Stimulated activated CD4-positive, alpha-beta T cell treated with anti-CD3 and anti-CD28 coated beads, TNF-alpha, amount 100 ng/mL, for 24 hours (primary cell): ENCODE results near the gene XRCC3.
A peak's percentile ranks its signal among the peaks of the same experiment; 100 is the strongest.

Source experiments
- DNase-seq, 3 experiments: peaks; one replicate each; pipeline ENCODE4 v3.0.0-alpha.2; 2020; ENCODE audit warnings: low read depth in 3 of 3

The XRCC3 gene

DNA sequence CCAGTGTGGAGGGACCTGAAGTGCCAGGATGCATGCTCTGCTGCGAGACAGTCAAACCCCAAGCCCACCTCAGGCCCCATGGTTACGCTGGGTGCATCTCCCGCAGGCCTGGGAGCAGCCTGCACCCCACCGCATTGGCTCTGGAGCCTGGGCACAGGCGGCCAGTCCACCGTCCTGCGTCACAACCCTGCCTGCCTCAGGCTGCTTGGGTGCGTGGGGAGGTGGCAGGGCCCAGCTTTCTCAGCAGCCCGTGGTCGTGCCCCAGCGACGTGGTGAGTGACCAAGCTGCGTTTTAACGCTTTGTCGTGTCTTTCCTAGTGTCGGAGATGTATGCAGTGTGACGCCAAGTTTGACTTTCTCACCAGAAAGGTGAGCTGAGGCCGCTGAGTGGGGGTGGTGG, 11.2 kb upstream of the XRCC3 start:
- DNase-seq = no peak

GRCh38 chr14:103725739-103726395, 10.6 kb upstream of the XRCC3 start:
- no peak for DNase-seq

DNA sequence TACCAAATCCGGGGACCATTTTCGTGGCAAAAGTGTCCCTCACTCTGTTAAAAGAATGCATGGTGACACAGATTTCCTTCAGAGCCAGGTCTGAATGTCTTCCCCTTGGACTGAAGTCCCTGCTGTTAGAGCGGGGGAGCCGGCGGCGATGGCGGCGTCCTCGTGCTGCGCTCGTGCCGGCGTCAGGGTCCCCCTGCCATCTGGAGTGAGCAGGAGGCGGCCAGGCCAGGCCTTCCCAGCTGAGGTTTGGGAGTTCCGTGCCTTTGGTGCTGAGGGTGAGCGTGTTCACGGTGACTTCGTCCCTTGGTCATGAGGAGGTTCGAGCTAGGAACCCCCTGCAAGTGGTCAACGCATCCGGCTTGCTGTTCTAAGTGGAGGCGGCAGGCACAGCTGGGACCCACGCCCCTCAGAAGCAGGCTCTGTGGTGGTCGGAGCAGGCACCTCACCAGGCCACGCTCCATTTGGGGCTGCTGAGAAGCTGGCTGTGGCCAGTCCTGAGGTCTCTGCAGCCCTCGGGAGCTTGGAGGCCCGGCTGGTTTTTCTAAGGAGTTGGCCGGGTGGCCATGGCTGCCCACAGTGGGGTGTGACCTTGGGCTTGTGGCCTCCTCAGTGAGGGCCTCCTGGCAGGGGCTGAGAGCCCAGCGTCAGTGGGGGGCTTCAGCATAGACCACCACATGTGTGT, 9.9 kb upstream of the XRCC3 start:
- DNase-seq = no peak

- DNase-seq = no peak
Measured at GRCh38 chr14:103724116-103724515, 8.9 kb upstream of the XRCC3 start.

GRCh38 chr14:103723748-103724081, 8.5 kb upstream of the XRCC3 start:
- no peak for DNase-seq

GRCh38 chr14:103721334-103722120, 6.3 kb upstream of the XRCC3 start:
- DNase-seq = peak in 2 of 3 experiments; percentile 19 to 36

DNA sequence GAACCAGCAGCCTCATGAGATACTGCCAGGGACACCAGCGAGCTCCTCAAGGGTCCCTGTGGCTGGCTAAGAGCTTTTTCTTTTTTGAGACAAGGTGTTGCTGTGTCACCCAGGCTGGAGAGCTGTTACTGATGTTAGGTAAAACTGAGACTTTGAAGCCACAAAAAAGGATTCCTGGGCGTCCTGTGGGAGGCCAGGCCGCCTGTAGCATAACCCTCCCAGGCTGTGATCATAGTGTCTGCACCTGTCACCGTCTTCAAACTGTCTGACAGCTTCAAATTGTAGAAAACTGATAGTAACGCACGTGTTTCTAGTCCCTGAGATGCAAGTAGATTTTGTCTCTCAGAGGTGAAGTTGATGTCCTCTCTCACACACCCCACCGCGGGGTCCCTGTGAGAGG, 4.5 kb upstream of the XRCC3 start:
- DNase-seq = no peak

DNA sequence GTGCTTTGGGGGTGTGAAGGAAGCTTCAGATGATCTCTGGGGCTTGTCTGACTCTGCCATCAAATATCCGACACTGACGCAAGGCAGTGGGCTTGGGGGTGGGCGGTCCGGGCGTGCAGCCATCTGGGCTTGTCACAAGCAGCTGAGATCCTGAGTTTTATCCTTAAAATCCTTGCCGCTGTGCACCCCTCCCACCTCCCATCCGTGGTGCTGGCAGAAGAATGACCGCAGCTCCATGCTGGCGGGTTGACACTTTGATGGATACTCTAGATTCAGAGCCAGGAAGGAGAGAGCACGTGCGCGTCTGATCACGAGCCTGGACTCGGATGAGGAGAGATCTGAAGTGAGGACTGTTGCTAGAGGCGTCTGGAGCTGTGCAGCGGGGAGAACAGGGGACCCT, 3.3 kb upstream of the XRCC3 start:
- DNase-seq = no peak

DNA sequence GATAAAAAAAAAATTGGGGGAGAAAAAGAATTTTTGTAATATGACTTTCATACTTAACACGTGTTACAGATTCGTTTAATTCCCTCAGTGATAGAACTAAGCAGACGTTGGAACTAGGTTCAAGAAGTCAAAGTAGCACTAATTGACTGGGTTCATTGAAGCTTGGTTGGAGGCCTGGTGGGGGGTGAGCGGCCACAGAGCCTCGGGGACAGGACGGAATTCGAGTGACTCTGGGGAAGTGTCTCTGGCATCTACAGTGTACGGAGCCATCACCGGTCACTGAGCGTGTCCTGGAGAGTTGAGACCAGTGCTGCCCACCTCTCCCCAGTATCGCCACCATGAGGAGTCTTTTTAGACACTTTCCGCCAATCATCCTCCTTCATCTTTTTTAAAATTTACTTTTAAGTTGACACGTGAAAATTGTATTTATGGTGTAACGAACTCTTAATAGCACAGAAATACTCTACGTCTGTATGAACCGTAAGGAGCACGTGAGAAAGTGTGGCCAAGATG, 1.7 kb upstream of the XRCC3 start:
- DNase-seq = no peak

DNA sequence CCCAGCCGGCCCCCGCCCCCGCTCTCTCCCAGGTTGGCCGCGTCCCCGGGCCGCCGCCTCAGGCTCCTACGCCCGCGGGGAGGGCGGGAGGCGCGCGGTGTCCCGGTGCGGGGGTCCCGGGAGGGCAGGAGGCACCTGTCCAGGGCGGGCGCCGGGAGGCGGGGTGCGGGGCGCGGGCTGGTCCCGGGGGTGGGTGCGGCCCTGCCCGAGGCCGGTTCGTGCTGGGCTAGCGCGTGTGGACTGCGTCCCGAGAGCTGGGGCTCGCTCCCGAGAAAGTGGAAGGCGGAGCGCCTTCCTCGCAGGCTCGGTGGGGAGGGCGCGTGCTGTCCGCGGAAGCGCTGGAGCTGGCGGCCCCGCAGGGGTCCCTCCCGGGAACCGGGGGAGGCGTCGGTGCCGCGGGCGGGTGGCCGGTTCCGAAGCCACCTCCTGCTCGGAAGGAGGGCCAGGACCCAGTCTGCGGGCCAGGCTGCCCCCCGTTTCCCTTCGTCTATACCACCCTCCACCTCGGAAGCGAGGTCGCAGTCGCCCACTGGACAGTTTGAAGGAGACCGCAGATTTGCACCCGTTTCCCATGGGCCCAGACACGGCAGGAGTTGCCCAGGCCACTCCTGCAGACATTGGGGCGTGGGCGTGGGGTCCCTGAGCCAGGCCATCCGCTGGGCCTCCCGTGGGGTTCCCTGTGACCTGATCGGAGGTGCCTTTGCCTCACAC, 995 bp upstream of the XRCC3 start:
- DNase-seq = no peak

- no peak for DNase-seq
Measured at GRCh38 chr14:103714063-103714724, 1.1 kb downstream of the XRCC3 start.

DNA sequence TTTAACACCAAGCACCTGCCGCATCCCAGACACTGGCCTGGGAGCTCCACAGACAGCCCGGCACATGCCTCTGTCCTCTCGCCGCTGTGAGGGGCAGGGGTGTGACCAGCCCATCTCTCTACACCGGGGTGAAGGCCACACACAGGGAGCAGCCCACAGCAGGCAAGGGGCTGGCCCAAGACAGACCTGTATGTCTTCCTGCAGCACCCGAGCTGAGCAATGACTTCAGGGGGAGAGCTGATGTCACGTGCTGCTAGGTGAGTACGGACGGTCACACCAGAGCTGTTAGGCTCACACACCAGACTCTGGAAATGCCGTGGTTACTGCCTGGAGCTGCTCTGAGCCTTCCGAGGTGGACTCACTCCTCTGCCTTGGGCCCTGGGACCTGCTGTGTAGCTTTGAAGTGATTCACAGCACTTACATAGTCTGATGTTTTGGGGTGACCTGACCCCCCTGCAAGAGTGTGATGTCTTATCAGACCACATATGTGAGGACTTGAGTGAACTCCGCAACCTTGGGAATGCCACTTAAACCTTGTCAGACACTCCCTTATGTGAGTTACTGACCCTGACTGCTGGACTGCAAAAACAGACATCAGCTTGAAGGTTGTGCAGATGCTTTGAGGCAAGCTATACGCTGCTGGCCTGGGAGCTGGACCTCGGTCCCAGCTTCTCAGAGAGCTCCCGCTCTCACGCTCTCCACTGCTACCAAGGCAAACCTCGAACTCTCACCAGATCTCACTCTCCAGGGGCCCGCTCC, 1.8 kb downstream of the XRCC3 start:
- no peak for DNase-seq

DNA sequence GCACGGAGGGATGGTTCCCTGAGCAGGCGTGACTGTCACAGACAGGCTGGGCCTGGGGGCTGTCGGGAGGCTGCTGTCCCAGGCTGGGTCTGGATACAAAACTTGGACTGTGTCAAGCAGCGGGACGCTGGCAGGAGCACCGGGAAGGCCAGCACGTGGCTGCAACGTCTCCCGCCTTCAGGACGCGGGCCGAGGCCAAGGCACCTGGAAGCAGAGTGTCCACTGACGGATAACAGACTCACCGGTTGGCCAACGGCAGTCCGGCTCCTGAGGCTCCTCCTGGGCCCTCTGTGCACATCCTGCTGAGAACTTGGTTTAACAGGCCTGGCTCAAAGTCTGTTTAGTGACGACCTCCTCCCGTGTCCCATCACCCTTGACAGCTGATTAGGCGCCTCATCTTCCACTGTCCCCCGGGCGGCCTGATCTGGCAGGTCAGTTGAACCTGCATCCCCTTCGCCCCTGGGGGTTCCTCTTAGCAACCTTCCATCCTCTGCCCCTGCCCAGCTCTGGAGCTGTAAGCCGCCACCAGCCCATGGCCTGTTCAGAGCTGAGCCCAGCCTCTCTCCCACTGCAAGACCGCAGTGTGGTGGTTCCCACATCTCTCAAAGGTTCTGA, 2.5 kb downstream of the XRCC3 start:
- no peak for DNase-seq

DNA sequence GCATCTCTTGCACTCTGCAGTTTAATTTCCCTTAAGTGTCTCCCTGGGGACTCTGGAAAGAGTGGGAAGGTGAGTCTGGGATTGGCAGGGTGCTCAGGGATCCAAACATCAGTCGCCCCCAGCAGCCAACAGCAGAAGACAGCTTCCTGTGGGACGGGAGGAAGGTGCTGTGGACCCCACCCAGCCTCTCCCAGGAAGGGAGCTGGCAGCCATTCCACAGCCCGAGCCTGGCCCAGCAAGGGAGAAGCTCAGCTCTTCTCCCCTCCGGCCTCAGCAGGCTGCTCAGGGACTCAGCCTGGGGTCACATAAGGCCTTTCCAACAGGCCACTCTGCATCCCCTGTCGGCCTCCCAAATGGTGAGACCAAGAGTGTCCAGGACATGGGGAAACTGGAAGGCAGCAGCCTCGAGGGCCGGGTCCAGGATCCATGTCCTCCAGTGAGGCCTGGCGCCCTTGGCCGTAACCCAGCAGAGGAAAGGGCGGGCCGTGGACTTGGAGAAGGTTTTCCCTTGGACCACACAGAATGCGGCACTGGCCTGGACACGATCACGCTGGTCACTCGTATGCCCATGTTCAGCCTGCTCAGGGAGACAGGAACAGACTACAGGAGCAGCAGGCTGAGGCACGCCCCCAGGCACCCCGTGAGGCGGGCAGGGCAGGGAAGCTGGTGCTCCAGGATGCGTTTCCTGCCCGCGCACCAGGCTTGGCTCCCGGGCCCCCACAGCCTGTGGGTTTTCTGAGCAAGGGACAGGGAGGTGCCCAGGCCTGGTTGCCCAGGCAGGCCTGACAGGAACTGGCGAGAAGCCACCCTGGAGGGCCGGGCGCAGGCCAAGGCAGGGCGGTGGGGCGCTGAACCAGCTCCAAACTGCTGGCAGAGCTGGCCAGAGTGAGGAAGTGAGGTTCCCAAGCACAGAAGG, 3.5 kb downstream of the XRCC3 start:
- DNase-seq = no peak

- DNase-seq = no peak
Measured at GRCh38 chr14:103710771-103711377, 4.4 kb downstream of the XRCC3 start.

DNA sequence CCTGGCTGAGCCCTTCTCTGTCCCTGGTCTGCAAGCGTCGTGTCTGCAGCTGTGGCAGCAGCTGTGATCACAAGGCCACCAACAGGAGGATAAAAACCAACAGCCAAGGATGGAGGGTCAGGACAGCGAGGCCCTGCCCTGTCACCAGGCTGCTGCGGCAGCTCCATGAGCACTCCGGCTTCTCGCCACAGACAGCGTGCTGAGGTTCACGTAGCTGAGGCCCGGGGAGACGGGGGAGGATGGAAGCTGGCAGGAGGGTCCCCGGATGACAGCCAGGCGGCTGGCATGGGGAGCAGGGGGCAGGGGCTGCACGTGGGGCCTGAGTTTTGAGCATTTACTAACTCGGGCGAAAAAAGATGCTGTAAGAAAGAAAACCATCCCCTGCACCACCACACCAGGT, 5.4 kb downstream of the XRCC3 start:
- no peak for DNase-seq

DNA sequence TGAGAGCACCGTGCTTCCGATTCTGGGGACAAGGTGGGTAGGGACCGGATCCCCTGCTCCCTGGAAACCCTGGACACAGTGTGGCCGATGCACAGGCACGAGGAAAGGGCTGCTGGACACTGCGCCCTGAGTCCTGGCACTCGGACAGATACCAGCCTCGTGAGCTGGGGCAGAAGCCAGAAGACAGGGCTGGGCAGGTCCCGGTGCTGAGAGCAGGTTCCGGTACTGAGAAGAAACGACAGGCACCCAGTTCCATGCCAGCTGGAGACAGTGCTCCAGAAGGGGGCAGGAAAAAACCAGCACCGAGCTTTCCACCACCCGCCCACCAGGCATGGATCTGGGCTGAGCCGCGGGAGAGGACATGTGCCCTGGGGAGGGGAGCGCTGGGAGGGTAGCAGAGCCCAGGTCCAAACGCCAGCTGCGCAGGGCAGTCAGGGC, 6.5 kb downstream of the XRCC3 start:
- no peak for DNase-seq

DNA sequence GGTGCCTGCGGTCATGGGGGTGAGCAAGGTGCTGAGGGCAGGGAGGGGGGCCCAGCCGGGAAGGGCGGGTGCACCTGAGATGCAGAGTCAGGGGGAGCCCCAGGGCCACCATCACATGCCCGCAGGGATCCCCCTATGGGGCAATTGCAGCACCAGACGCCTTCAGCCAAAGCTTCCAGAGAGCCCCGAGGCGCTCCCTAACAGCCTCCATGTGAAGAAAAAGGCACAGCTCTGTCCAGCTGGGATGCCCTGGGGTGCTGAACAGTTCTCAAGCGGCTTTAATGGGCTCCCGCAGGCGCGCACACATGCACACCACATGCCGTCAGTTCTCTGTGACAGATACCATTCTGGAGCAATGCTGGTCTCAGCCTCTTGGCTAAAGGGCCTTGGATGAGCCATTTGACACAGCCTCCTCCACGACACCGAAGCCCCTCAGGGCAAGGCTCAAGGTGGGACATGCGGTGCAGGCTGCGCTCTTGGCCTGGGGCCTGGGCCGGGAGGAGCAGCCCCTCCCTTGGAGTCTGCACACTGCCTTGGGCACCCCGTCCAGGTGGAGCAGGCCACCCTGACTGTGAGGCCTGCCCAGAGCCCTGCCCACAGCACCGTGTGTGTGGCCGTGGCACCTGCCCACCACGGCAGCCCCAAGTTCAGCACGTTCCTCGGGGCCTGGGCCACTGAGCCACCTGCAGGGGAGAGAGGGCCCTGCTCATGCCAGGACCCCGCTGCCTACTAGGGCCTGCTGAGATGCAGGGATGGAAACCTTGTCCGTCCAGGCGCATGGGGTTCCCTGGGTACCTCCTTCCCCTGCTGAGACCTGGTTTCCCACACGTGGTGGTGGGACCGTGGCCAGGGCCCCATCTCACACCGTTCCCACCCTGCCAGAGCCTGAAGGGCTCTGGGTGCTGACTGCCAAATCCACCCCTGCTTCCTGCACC, 7.7 kb downstream of the XRCC3 start:
- no peak for DNase-seq
